ENCODE results near the gene APOBEC4.

Gene APOBEC4

DNA sequence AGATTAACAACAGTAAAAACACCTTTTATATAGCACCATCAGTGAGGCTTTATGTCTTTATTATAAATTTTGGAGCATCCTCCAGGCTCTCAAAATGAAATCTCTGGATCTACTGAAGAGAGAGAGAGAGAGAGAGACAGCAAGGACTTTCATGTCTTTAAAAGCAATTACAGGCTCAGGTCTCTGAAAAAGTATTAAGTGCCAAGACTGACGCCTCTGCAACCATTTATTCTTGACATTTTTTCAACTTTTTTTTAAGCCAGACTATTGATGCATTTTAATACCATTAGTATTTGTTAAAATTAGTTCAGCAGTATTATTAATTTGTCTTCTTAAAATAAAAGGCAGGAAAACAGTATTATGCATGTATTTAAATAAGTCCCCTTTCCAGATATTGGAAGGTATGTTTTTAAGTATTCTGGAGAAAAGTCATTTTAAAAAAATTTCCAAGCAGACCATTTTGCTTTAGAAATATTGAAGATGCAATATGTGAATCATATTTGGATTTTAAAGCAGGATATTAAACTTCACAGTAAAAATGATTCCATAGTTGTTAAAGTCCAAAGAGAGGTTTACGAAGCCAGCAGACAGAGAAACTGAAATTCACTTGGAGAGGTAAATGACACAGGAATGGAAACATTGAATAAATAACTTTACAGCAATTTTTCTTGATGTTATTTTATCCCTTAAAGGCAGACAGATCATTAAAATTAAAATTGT is 35.4 kb upstream of the APOBEC4 start:
- TF ChIP-seq GABPA (IDR thresholded peaks at IDR 0.05; ENCODE audit: low read depth) (no peak), POLR2AphosphoS5 (IDR thresholded peaks at IDR 0.05; ENCODE audit: low read depth) (no peak)
- TF ChIP-seq, protein P1, sequence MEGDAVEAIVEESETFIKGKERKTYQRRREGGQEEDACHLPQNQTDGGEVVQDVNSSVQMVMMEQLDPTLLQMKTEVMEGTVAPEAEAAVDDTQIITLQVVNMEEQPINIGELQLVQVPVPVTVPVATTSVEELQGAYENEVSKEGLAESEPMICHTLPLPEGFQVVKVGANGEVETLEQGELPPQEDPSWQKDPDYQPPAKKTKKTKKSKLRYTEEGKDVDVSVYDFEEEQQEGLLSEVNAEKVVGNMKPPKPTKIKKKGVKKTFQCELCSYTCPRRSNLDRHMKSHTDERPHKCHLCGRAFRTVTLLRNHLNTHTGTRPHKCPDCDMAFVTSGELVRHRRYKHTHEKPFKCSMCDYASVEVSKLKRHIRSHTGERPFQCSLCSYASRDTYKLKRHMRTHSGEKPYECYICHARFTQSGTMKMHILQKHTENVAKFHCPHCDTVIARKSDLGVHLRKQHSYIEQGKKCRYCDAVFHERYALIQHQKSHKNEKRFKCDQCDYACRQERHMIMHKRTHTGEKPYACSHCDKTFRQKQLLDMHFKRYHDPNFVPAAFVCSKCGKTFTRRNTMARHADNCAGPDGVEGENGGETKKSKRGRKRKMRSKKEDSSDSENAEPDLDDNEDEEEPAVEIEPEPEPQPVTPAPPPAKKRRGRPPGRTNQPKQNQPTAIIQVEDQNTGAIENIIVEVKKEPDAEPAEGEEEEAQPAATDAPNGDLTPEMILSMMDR (IDR thresholded peaks at IDR 0.05; ENCODE audit: insufficient read depth, low read length): no peak
- TF ChIP-seq, protein P2, sequence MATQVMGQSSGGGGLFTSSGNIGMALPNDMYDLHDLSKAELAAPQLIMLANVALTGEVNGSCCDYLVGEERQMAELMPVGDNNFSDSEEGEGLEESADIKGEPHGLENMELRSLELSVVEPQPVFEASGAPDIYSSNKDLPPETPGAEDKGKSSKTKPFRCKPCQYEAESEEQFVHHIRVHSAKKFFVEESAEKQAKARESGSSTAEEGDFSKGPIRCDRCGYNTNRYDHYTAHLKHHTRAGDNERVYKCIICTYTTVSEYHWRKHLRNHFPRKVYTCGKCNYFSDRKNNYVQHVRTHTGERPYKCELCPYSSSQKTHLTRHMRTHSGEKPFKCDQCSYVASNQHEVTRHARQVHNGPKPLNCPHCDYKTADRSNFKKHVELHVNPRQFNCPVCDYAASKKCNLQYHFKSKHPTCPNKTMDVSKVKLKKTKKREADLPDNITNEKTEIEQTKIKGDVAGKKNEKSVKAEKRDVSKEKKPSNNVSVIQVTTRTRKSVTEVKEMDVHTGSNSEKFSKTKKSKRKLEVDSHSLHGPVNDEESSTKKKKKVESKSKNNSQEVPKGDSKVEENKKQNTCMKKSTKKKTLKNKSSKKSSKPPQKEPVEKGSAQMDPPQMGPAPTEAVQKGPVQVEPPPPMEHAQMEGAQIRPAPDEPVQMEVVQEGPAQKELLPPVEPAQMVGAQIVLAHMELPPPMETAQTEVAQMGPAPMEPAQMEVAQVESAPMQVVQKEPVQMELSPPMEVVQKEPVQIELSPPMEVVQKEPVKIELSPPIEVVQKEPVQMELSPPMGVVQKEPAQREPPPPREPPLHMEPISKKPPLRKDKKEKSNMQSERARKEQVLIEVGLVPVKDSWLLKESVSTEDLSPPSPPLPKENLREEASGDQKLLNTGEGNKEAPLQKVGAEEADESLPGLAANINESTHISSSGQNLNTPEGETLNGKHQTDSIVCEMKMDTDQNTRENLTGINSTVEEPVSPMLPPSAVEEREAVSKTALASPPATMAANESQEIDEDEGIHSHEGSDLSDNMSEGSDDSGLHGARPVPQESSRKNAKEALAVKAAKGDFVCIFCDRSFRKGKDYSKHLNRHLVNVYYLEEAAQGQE (IDR thresholded peaks at IDR 0.05; ENCODE audit: insufficient replicate concordance, low read depth): no peak
- DNase-seq (ENCODE audit: low read depth in 1 of 2, low spot score in 1 of 2): no peak
- Histone ChIP-seq H3K4me3 (replicated peaks; ENCODE audit: insufficient read depth, low read length) (no peak overlapping the region), H3K27me3 (ENCODE audit: insufficient read depth, poor library complexity, severe bottlenecking) (no peaks in the 10 kb centered on the region), H3K27ac (replicated peaks) (no peak overlapping the region)

DNA sequence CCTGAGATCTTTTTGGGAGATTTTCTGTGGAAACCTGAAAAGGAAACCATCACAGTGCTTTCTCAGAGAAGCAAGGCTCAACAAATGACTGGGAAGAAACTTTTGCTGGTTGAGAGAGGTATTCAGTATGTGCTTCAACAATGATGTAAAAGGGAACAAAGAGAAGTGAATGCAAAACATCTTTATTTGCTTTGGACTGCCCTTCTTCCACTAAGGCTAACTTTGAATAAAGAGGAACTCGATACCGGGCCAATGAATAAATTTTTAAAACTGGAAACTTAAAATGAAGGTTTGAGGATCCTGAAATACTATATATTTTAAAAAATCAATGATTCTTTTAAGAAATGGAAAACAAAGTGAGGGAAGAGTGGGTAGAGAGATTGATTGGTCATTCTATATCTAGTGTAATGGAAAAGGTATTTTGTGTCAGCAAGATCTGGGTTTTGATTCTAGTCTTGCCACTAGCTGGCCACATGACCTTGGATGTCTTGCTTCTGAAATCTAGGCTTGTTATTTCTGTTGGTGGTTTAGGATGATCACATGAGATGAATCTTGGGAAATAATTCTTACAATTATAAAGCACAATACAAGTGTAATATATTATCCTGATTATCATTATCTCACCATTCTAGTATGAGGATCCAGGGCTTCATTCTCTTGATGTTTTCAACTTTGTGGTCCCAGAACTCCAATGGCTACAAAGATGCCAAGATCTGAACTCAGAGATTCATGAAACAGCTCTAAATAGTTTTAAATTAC is 34.6 kb upstream of the APOBEC4 start:
- TF ChIP-seq POLR2AphosphoS5 (IDR thresholded peaks at IDR 0.05; ENCODE audit: low read depth): no peak
- TF ChIP-seq GABPA (IDR thresholded peaks at IDR 0.05; ENCODE audit: low read depth): no peak
- no peak for TF ChIP-seq SPI1 (IDR thresholded peaks at IDR 0.05; ENCODE audit: borderline replicate concordance, low read depth)
- TF ChIP-seq, protein P2 (IDR thresholded peaks at IDR 0.05; ENCODE audit: insufficient replicate concordance, low read depth): no peak
- TF ChIP-seq, protein P1 (IDR thresholded peaks at IDR 0.05; ENCODE audit: insufficient read depth, low read length): no peak
- Histone ChIP-seq H3K4me3 (replicated peaks; ENCODE audit: insufficient read depth, low read length) (no peak overlapping the region), H3K27me3 (ENCODE audit: insufficient read depth, poor library complexity, severe bottlenecking) (no peaks in the 10 kb centered on the region), H3K27ac (replicated peaks) (no peak overlapping the region)
- no peak for DNase-seq (ENCODE audit: low read depth in 1 of 2, low spot score in 1 of 2)

DNA sequence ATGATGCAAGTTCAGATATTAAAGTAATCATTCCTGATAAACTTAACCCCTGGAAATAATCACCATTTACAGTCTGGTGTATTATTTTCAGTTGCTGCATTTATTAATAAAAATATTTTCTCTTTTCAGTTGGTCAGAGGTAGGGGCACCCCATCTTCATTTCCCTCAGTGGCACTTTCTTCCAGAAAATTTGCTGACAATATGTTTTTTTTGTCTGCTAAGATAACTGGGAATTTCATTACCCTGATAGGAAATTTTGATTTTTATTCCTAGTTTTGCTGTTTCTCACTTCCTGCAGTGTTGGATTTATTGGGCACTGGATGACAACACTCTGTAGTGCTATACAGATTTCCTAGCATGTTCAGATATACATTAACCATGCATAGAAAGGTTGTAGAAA is 33.1 kb upstream of the APOBEC4 start:
- H3K27me3 ChIP-seq (ENCODE audit: insufficient read depth, poor library complexity, severe bottlenecking): no peaks in the 10 kb centered on the region

More for the DNA sequence above, 33.1 kb upstream of the APOBEC4 start:
- Histone ChIP-seq H3K4me3 (replicated peaks; ENCODE audit: insufficient read depth, low read length) (no peak overlapping the region), H3K27ac (replicated peaks) (no peak overlapping the region)
- TF ChIP-seq, protein P1 (IDR thresholded peaks at IDR 0.05; ENCODE audit: insufficient read depth, low read length): no peak
- TF ChIP-seq POLR2AphosphoS5 (IDR thresholded peaks at IDR 0.05; ENCODE audit: low read depth) (no peak), SPI1 (IDR thresholded peaks at IDR 0.05; ENCODE audit: borderline replicate concordance, low read depth) (no peak), GABPA (IDR thresholded peaks at IDR 0.05; ENCODE audit: low read depth) (no peak)
- TF ChIP-seq, protein P2 (IDR thresholded peaks at IDR 0.05; ENCODE audit: insufficient replicate concordance, low read depth): no peak
- no peak for DNase-seq (ENCODE audit: low read depth in 1 of 2, low spot score in 1 of 2)
